Measurements from ENCODE around the gene TIAM2. TPM values are rescaled to one million over a fixed set of nuclear protein-coding genes. Genes with fewer than 3 reads are reported as not detected.

The TIAM2 gene
- total RNA-seq, 4 donors from 2014 or later = 8.6 to 17.0 (median 14.8) TPM

DNA sequence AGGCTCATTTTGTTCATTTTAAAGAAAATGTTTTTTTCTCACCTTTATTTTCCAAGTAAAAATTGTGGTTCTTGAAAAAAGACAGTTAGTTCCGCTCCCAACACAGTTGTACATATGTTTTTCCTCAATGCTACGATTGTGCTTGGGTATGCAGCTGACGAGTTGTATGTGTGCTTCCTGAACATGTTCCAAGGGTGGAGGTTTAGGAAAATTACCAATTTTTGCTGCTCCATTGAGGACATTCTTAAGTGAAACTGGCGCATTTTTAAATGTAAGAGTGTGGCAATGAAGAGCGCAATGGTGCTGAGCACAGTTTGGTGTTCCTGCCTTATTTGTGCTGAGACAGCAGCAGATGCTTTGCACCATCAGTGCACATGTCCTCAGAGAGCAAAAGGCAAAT lies 198.4 kb downstream of the TIAM2 start:
- no peak overlapping the region for H3K27ac ChIP-seq (replicated peaks in 1 of 4)
- H3K36me3 ChIP-seq = no peaks in the 10 kb centered on the region
- no peaks in the 10 kb centered on the region for H3K9me3 ChIP-seq
- 94% methylated on average over 5 of the region's 5 CpGs for WGBS
- peaks cover 0 to 35% (median 31%) of the 10 kb centered on the region in 4 donors for H3K4me1 ChIP-seq
- TF ChIP-seq EP300 (IDR thresholded peaks at IDR 0.05) = no peak
- TF ChIP-seq POLR2AphosphoS5 (IDR thresholded peaks at IDR 0.05) = no peak
- no peak for TF ChIP-seq CTCF (IDR thresholded peaks at IDR 0.05)
- no peak for TF ChIP-seq POLR2A (IDR thresholded peaks at IDR 0.05; ENCODE audit: low read depth)
- intact Hi-C loops (cut with DNase I) = no loop called here
- no peaks in the 10 kb centered on the region for H3K27me3 ChIP-seq
- no peak for DNase-seq (ENCODE audit: extremely low spot score)
- no peak overlapping the region for H3K4me3 ChIP-seq

DNA sequence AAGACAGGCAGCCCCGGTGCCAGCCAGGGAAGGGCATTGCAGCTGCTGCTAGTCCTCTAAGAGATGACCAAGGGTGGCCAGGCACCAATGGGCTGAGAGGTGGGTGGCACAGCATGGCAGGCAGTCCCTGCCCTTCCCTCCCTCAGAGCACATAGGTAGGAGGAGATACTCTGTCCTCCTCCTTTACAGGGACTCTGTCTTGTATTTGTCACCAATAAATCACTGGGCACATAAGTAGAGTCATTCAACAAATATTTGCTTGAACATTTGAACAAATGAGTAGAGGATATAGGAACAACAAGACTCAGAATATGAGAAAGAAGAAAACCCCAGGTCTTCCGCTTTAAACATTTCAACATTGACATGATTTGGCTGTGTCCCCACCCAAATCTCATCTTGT lies 199.3 kb downstream of the TIAM2 start:
- Histone ChIP-seq H3K4me1 (peaks cover 0 to 27% (median 22%) of the 10 kb centered on the region in 4 donors), H3K27ac (replicated peaks in 1 of 4) (no peak overlapping the region), H3K4me3 (no peak overlapping the region), H3K9me3 (no peaks in the 10 kb centered on the region), H3K27me3 (no peaks in the 10 kb centered on the region), H3K36me3 (no peaks in the 10 kb centered on the region)
- TF ChIP-seq CTCF (IDR thresholded peaks at IDR 0.05) (no peak), POLR2AphosphoS5 (IDR thresholded peaks at IDR 0.05) (no peak), EP300 (IDR thresholded peaks at IDR 0.05) (no peak), POLR2A (IDR thresholded peaks at IDR 0.05; ENCODE audit: low read depth) (no peak)
- peak; percentile 74 for DNase-seq (ENCODE audit: extremely low spot score)
- intact Hi-C loops (cut with DNase I) = no loop called here
- WGBS = 89% methylated on average over 2 of the region's 2 CpGs

DNA sequence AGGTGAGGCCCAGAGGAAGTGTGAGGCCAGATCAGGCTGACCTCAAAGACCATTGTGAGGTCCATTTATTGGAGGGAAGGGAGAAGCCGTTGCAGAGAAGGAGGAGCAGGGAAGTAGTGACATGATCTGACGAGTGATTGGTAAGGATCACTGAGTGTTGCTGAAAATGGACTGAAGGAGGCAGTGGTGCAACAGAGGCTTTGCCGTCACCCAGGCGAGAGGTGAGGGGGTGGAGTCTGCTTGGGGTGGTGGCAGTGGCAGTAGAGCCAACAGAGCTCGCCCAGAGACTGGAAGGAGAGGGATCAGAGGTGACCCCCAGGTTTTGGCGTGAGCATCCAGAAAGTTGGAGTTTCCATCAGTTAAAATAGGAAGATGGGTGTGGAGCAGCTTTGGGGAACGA lies 200.8 kb downstream of the TIAM2 start:
- Histone ChIP-seq H3K4me3 (no peak overlapping the region), H3K36me3 (no peaks in the 10 kb centered on the region), H3K27me3 (no peaks in the 10 kb centered on the region), H3K4me1 (peaks cover 0 to 18% (median 16%) of the 10 kb centered on the region in 4 donors), H3K27ac (replicated peaks in 1 of 4) (no peak overlapping the region), H3K9me3 (no peaks in the 10 kb centered on the region)
- intact Hi-C loops (cut with DNase I) = no loop called here
- no peak for TF ChIP-seq POLR2A (IDR thresholded peaks at IDR 0.05; ENCODE audit: low read depth)
- no peak for TF ChIP-seq CTCF (IDR thresholded peaks at IDR 0.05)
- no peak for TF ChIP-seq EP300 (IDR thresholded peaks at IDR 0.05)
- no peak for TF ChIP-seq POLR2AphosphoS5 (IDR thresholded peaks at IDR 0.05)
- WGBS = 92% methylated on average over 7 of the region's 7 CpGs
- DNase-seq (ENCODE audit: extremely low spot score) = peak; percentile 78

GRCh38 chr6:155196911-155197310 lies 201.8 kb downstream of the TIAM2 start:
- intact Hi-C loops (cut with DNase I) = no loop called here
- H3K27ac ChIP-seq (replicated peaks in 1 of 4) = no peak overlapping the region
- H3K4me1 ChIP-seq = peaks cover 4 to 24% (median 23%) of the 10 kb centered on the region in 4 donors
- 59% methylated on average over 2 of the region's 2 CpGs for WGBS
- no peak for TF ChIP-seq POLR2AphosphoS5 (IDR thresholded peaks at IDR 0.05)
- TF ChIP-seq CTCF (IDR thresholded peaks at IDR 0.05) = no peak
- no peaks in the 10 kb centered on the region for H3K27me3 ChIP-seq
- no peak overlapping the region for H3K4me3 ChIP-seq
- no peaks in the 10 kb centered on the region for H3K9me3 ChIP-seq
- H3K36me3 ChIP-seq = no peaks in the 10 kb centered on the region
- peak; percentile 17 for DNase-seq (ENCODE audit: extremely low spot score)

DNA sequence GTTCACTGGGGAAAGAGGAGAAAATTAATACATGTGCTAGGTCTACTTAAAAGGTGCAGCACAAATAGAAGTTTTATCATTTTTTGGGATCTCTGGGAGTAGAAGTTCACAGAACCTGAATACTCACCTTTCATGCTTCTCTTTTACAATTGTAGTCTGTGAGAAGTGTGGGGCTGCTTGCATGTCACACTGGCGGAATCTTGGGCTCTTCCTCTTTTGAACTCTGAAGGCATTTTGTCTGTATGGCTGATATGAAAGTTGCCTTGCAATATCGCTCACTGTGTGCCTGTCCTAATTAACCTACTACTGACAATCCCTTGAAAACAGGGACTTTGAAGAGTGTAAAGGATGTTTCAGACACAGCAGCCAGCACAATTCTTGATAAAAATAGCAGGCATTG lies 202.8 kb downstream of the TIAM2 start:
- no peaks in the 10 kb centered on the region for H3K27me3 ChIP-seq
- H3K27ac ChIP-seq (replicated peaks in 1 of 4) = no peak overlapping the region
- TF ChIP-seq CTCF (IDR thresholded peaks at IDR 0.05) (no peak), EP300 (IDR thresholded peaks at IDR 0.05) (no peak), POLR2AphosphoS5 (IDR thresholded peaks at IDR 0.05) (no peak), POLR2A (IDR thresholded peaks at IDR 0.05; ENCODE audit: low read depth) (no peak)
- H3K36me3 ChIP-seq = no peaks in the 10 kb centered on the region
- H3K9me3 ChIP-seq = no peaks in the 10 kb centered on the region
- peaks cover 4 to 34% (median 29%) of the 10 kb centered on the region in 4 donors for H3K4me1 ChIP-seq
- WGBS = 91% methylated on average over 2 of the region's 2 CpGs
- intact Hi-C loops (cut with DNase I) = no loop called here
- no peak for DNase-seq (ENCODE audit: extremely low spot score)
- no peak overlapping the region for H3K4me3 ChIP-seq

All from esophagus muscularis mucosa (tissue), 4 donors.